H1 (cell line): Measurements from ENCODE around the gene RDH11. TPM values are rescaled to one million over a fixed set of nuclear protein-coding genes. Genes with fewer than 3 reads are reported as not detected.

ENCODE experiments used
- CTCF ChIA-PET: fragments of 300-600 bp; sonication (Branson Sonifier 250); formaldehyde crosslinking; loops from one replicate; lab custom pipeline; 2021; ENCODE audit not compliant: partially characterized antibody; lab: Charles Lee
- POLR2A ChIA-PET: fragments of 300-600 bp; sonication (Branson Sonifier 250); formaldehyde crosslinking; loops from one replicate; lab custom pipeline; 2021; ENCODE audit warnings: inconsistent platforms; ENCODE audit not compliant: partially characterized antibody; lab: Charles Lee
- DNase-seq, 2 experiments: peaks; one replicate each; pipeline versions ENCODE4 v3.0.0 to v3.0.0-alpha.2; 2010 to 2022; ENCODE audit warnings: low spot score in 2 of 2, low read depth in 1 of 2, mixed read lengths in 1 of 2
- FAIRE-seq: peaks from 2 replicates; lab custom pipeline; 2011; peaks lifted over from hg19 to GRCh38; lab: Jason Lieb, UNC
- H2AFZ ChIP-seq: 2 replicates; pipeline ENCODE4 v1.8.1; 2012; ENCODE audit warnings: low read length, inconsistent platforms
- H2AK5ac ChIP-seq: 2 replicates; pipeline ENCODE4 v1.6.1; 2013; ENCODE audit warnings: low read depth, low read length
- H2BK120ac ChIP-seq: replicated peaks from 2 replicates; pipeline ENCODE3; 2013; ENCODE audit warnings: low read depth, low read length, inconsistent platforms
- H2BK12ac ChIP-seq: 2 replicates; pipeline ENCODE4 v1.6.1; 2013; ENCODE audit warnings: low read depth, low read length
- H2BK15ac ChIP-seq: 2 replicates; pipeline ENCODE4 v1.6.1; 2013; ENCODE audit warnings: low read length
- H2BK20ac ChIP-seq: 2 replicates; pipeline ENCODE4 v1.6.1; 2013; ENCODE audit warnings: low read length
- H2BK5ac ChIP-seq: 2 replicates; pipeline ENCODE4 v1.6.1; 2013; ENCODE audit warnings: low read depth, low read length
- H3K14ac ChIP-seq: 2 replicates; pipeline ENCODE4 v1.6.1; 2013; ENCODE audit warnings: inconsistent platforms; ENCODE audit not compliant: insufficient read length
- H3K18ac ChIP-seq: 2 replicates; pipeline ENCODE4 v1.6.1; 2013; ENCODE audit warnings: low read length; ENCODE audit errors: extremely low read depth
- H3K23ac ChIP-seq: 2 replicates; pipeline ENCODE4 v1.6.1; 2013; ENCODE audit warnings: inconsistent platforms; ENCODE audit not compliant: insufficient read length
- H3K23me2 ChIP-seq: 2 replicates; pipeline ENCODE4 v1.6.1; 2013; ENCODE audit warnings: low read depth, low read length
- H3K27ac ChIP-seq: 2 replicates; pipeline ENCODE4 v1.6.1; 2011; ENCODE audit warnings: low read depth, low read length, inconsistent platforms
- H3K27me3 ChIP-seq, 4 experiments: replicated peaks in 1 of 4; 1 replicate in 1 of 4; 2 replicates in 3 of 4; pipeline versions ENCODE4 v1.6.1 to v1.8.1; 2011 to 2013; ENCODE audit warnings: low read length in 3 of 4, mild to moderate bottlenecking in 3 of 4, inconsistent platforms in 2 of 4, mixed read lengths in 2 of 4, moderate library complexity in 1 of 4; ENCODE audit not compliant: control insufficient read depth in 3 of 4, insufficient read depth in 3 of 4; ENCODE audit errors: extremely low read depth in 1 of 4
- H3K36me3 ChIP-seq, 4 experiments: 2 replicates each; pipeline versions ENCODE4 v1.6.1 to v1.8.1; 2011 to 2013; ENCODE audit warnings: mild to moderate bottlenecking in 4 of 4, low read length in 3 of 4, moderate library complexity in 2 of 4, control low read depth in 1 of 4, inconsistent platforms in 1 of 4; ENCODE audit not compliant: insufficient read depth in 4 of 4, control insufficient read depth in 2 of 4
- H3K4ac ChIP-seq: replicated peaks from 2 replicates; pipeline ENCODE3; 2013; ENCODE audit warnings: low read length, low read depth, mixed read lengths, inconsistent platforms; ENCODE audit not compliant: insufficient read length
- H3K4me1 ChIP-seq, 4 experiments: replicated peaks in 1 of 4; 1 replicate in 1 of 4; 2 replicates in 3 of 4; pipeline versions ENCODE4 v1.6.1 to v1.8.1; 2011 to 2013; ENCODE audit warnings: low read length in 3 of 4, inconsistent platforms in 2 of 4, mixed read lengths in 1 of 4; ENCODE audit not compliant: insufficient read depth in 4 of 4, control insufficient read depth in 3 of 4
- H3K4me2 ChIP-seq, 2 experiments: 2 replicates each; pipeline versions ENCODE4 v1.6.1 to v1.8.1; 2011 to 2013; ENCODE audit warnings: low read depth in 2 of 2, low read length in 2 of 2, control low read depth in 1 of 2, inconsistent platforms in 1 of 2, mild to moderate bottlenecking in 1 of 2; ENCODE audit not compliant: insufficient read depth in 1 of 2
- H3K4me3 ChIP-seq, 4 experiments: fragments of 200-600, 300-600 bp in 1 of 4; sonication (generic), shearing (Covaris generic), sonication (Bioruptor Twin) in 1 of 4; 2 replicates each; pipeline versions ENCODE4 v1.5.1 to v1.8.1; 2011 to 2016; ENCODE audit warnings: low read length in 4 of 4, low read depth in 3 of 4, control low read depth in 2 of 4, inconsistent platforms in 2 of 4, mild to moderate bottlenecking in 2 of 4, mixed read lengths in 1 of 4, moderate library complexity in 1 of 4; ENCODE audit not compliant: insufficient read depth in 2 of 4; ENCODE audit errors: extremely low read depth in 1 of 4
- H3K56ac ChIP-seq: replicated peaks from 2 replicates; pipeline ENCODE3; 2013; ENCODE audit warnings: low read depth, mild to moderate bottlenecking, mixed read lengths, low read length, inconsistent platforms; ENCODE audit not compliant: insufficient read length
- H3K79me1 ChIP-seq: 2 replicates; pipeline ENCODE4 v1.6.1; 2013; ENCODE audit warnings: low read depth, low read length, control low read depth
- H3K79me2 ChIP-seq, 2 experiments: 2 replicates each; pipeline versions ENCODE4 v1.6.1 to v1.8.1; 2012 to 2013; ENCODE audit warnings: low read length in 2 of 2, mild to moderate bottlenecking in 2 of 2, inconsistent platforms in 1 of 2; ENCODE audit not compliant: insufficient read depth in 2 of 2, control insufficient read depth in 1 of 2
- H3K9ac ChIP-seq, 4 experiments: replicated peaks in 1 of 4; 1 replicate in 1 of 4; 2 replicates in 3 of 4; pipeline versions ENCODE4 v1.6.1 to v1.8.1; 2011 to 2013; ENCODE audit warnings: low read depth in 3 of 4, low read length in 3 of 4, control low read depth in 2 of 4, mild to moderate bottlenecking in 2 of 4, moderate library complexity in 2 of 4, inconsistent platforms in 1 of 4; ENCODE audit errors: extremely low read depth in 1 of 4
- H3K9me3 ChIP-seq, 2 experiments: 2 replicates each; pipeline versions ENCODE4 v1.6.1 to v1.8.1; 2012 to 2013; ENCODE audit warnings: mild to moderate bottlenecking in 2 of 2, moderate library complexity in 2 of 2, control low read depth in 1 of 2, inconsistent platforms in 1 of 2, low read depth in 1 of 2, low read length in 1 of 2, mixed read lengths in 1 of 2; ENCODE audit not compliant: insufficient read depth in 2 of 2
- H4K20me1 ChIP-seq, 2 experiments: replicated peaks in 1 of 2; 2 replicates each; pipeline versions ENCODE3 to v1.8.1; 2011 to 2013; ENCODE audit warnings: inconsistent platforms in 2 of 2, low read length in 2 of 2, mild to moderate bottlenecking in 1 of 2; ENCODE audit not compliant: insufficient read depth in 2 of 2, control insufficient read depth in 1 of 2
- H4K5ac ChIP-seq: 2 replicates; pipeline ENCODE4 v1.6.1; 2013; ENCODE audit warnings: low read length, low read depth, mixed read lengths, inconsistent platforms; ENCODE audit not compliant: insufficient read length
- H4K8ac ChIP-seq: 2 replicates; pipeline ENCODE4 v1.8.0; 2013; ENCODE audit warnings: mild to moderate bottlenecking, moderate library complexity, low read length, inconsistent platforms; ENCODE audit not compliant: insufficient read depth; ENCODE audit errors: extremely low read depth
- H4K91ac ChIP-seq: replicated peaks from 2 replicates; pipeline ENCODE3; 2013; ENCODE audit warnings: low read length, mixed read lengths, inconsistent platforms; ENCODE audit not compliant: insufficient read length
- BRCA1 ChIP-seq: IDR thresholded peaks from 2 replicates; pipeline ENCODE4 v1.6.1; 2012; ENCODE audit warnings: low read depth, low read length, improper control_type of control experiment
- GABPA ChIP-seq: IDR thresholded peaks from 2 replicates; pipeline ENCODE4 v1.6.1; 2011; ENCODE audit warnings: mild to moderate bottlenecking, low read length, moderate library complexity, borderline replicate concordance; ENCODE audit not compliant: insufficient read depth
- GTF2F1 ChIP-seq: IDR thresholded peaks from 2 replicates; pipeline ENCODE4 v1.6.1; 2012; ENCODE audit warnings: low read depth, low read length, improper control_type of control experiment, borderline replicate concordance
- POLR2AphosphoS5 ChIP-seq: IDR thresholded peaks from 2 replicates; pipeline ENCODE4 v1.6.1; 2011; ENCODE audit warnings: low read depth, low read length
- RAD21 ChIP-seq, 2 experiments: IDR thresholded peaks in 1 of 2; conservative IDR thresholded peaks in 1 of 2; 2 replicates each; pipeline ENCODE4 v1.6.1; 2011; ENCODE audit warnings: low read depth in 2 of 2, low read length in 2 of 2, improper control_type of control experiment in 1 of 2, inconsistent platforms in 1 of 2, mild to moderate bottlenecking in 1 of 2, moderate library complexity in 1 of 2
- SP2 ChIP-seq: IDR thresholded peaks from 2 replicates; pipeline ENCODE4 v1.6.1; 2012; ENCODE audit warnings: mild to moderate bottlenecking, low read length, inconsistent platforms
- TBP ChIP-seq: IDR thresholded peaks from 2 replicates; pipeline ENCODE4 v1.6.1; 2011; ENCODE audit warnings: low read depth, low read length, improper control_type of control experiment
- TCF12 ChIP-seq: IDR thresholded peaks from 2 replicates; pipeline ENCODE4 v1.6.1; 2011; ENCODE audit warnings: low read depth, mild to moderate bottlenecking, low read length
- TEAD4 ChIP-seq: IDR thresholded peaks from 2 replicates; pipeline ENCODE4 v1.6.1; 2012; ENCODE audit warnings: low read depth, low read length, inconsistent platforms, mixed read lengths
- WGBS, 2 experiments: shearing (Covaris generic) in 1 of 2; methylation state at CpG; one replicate each; pipeline versions ENCODE4 v1.1.6 to v1.1.7; 2013 to 2015; ENCODE audit warnings: low lambda C conversion rate in 2 of 2, mixed read lengths in 2 of 2, inconsistent platforms in 1 of 2, low coverage in 1 of 2, missing lambda C conversion rate in 1 of 2; ENCODE audit not compliant: insufficient replicate concordance in 2 of 2, insufficient coverage in 1 of 2, insufficient read length in 1 of 2; ENCODE audit errors: extremely low coverage in 1 of 2, missing lambda C conversion rate in 1 of 2; 5-methylcytosine and 5-hydroxymethylcytosine counted together
- polyA plus RNA-seq, 7 experiments: library from polyadenylated mRNA; depleted of rRNA in 3 of 7; stranded (reverse) in 5 of 7; unstranded in 2 of 7; fragments of >200 nt in 5 of 7; fragments of 200-250 nt in 2 of 7; gene quantifications; 1 replicate in 5 of 7; 2 replicates in 1 of 7; 4 replicates in 1 of 7; pipeline versions ENCODE4 v1.2.1 to v1.2.3, GENCODE V29; 2011 to 2013; ENCODE audit warnings: missing spikeins in 2 of 7, mixed read lengths in 2 of 7
- total RNA-seq: library from RNA; stranded (reverse); fragmentation: NEBNext Ultra II Directional; extraction: Animal tissue kit (Norgen Biotek cat#: 25700); gene quantifications from 2 replicates; pipeline ENCODE4 v1.2.1, GENCODE V29; 2021
- TF ChIP-seq, protein P1 (sequence below): IDR thresholded peaks from 2 replicates; pipeline ENCODE4 v1.6.1; 2011; ENCODE audit warnings: low read length, improper control_type of control experiment

RDH11 gene
- total and polyA plus RNA-seq, 2 of the 8 experiments (the other 6 are each of a cell fraction or from before 2014, with no cell fraction given) = 104 to 117 TPM

DNA sequence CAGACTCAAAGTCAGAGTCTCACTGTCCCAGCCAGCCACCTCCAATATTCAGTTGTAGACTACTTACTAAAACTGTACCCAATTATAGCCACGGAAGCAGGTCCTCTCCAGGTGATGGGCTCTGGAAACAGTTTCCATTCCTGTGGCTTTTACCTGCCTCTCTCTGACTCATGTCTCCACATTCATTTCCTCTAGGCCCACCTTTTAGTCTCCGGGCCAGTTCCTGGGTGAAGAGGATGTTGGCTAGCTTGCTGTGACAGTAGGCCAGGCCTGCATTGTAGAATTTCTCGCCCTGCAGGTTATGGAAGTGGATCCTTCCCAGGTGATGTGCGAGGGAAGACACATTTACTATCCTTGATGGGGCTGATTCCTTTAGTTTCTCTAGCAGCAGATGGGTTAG lies 5.6 kb downstream of the RDH11 start:
- Histone ChIP-seq H2BK12ac (no peak overlapping the region), H2BK120ac (no peak overlapping the region), H2AK5ac (no peak overlapping the region), H3K14ac (no peak overlapping the region), H4K91ac (no peak overlapping the region), H3K23me2 (0 out of 2 replicates have a peak, but pooled peaks cover 2% of the 10 kb centered on the region), H3K9me3 (no peaks in the 10 kb centered on the region), H3K9ac (no peak overlapping the region), H3K4me2 (no peak overlapping the region), H2BK5ac (no peak overlapping the region), H3K27me3 (no peaks in the 10 kb centered on the region), H3K27ac (no peak overlapping the region), H3K56ac (no peak overlapping the region), H2BK20ac (no peak overlapping the region), H2BK15ac (no peak overlapping the region), H4K5ac (no peak overlapping the region), H3K79me2 (peaks cover 12 to 64% of the 10 kb centered on the region in 2 experiments), H3K4me3 (no peak overlapping the region), H3K4ac (no peak overlapping the region), H3K36me3 (peaks cover 43 to 77% (median 69%) of the 10 kb centered on the region in 4 experiments), H3K79me1 (peaks cover 13% of the 10 kb centered on the region; the same call in 1 of the 2 replicates), H3K4me1 (peaks cover 3 to 5% (median 4%) of the 10 kb centered on the region in 4 experiments; a peak in 4 of 7 replicates), H4K20me1 (peaks cover 5 to 16% of the 10 kb centered on the region in 2 experiments), H3K18ac (no peak overlapping the region), H3K23ac (no peak overlapping the region), H2AFZ (no peak overlapping the region), H4K8ac (no peak overlapping the region)
- FAIRE-seq (no peak), DNase-seq (no peak)
- ChIA-PET CTCF (interaction anchor here (5.1 kb wide), 1 partner anchor 14 kb away, joined by 24 read pairs; no protein-coding TSS in a partner anchor), POLR2A (interaction anchor here (0.9 kb wide), 1 partner anchor 35 kb away, joined by 3 read pairs; no protein-coding TSS in a partner anchor)
- WGBS, 2 experiments = 86% methylated on average over 4 of the region's 4 CpGs; no CpG with 5 or more reads in 1 of the 2 experiments
- TF ChIP-seq TEAD4 = no peak
- TF ChIP-seq RAD21 (IDR thresholded peaks at IDR 0.05 in 1 of 2, conservative IDR thresholded peaks at IDR 0.05 in 1 of 2; ENCODE audit: low read depth in 2 of 2, low read length in 2 of 2) = no peak
- TF ChIP-seq, protein P1, sequence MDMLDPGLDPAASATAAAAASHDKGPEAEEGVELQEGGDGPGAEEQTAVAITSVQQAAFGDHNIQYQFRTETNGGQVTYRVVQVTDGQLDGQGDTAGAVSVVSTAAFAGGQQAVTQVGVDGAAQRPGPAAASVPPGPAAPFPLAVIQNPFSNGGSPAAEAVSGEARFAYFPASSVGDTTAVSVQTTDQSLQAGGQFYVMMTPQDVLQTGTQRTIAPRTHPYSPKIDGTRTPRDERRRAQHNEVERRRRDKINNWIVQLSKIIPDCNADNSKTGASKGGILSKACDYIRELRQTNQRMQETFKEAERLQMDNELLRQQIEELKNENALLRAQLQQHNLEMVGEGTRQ = no peak
- no peak for TF ChIP-seq GTF2F1
- TF ChIP-seq SP2 = no peak
- TF ChIP-seq POLR2AphosphoS5 = no peak
- no peak for TF ChIP-seq GABPA
- TF ChIP-seq TBP = no peak
- TF ChIP-seq BRCA1 = no peak
- no peak for TF ChIP-seq TCF12
